HG02943 (cell line): Measurements from ENCODE around the gene ZMIZ1.
"Not testable (repeated sequence)": the region's sequence is repeated elsewhere in the genome, so short reads cannot be mapped to it uniquely, and the experiment has no call there.

Experiments used
- ATAC-seq: cut with Tn5 transposase; IDR thresholded peaks from one replicate; pipeline ENCODE4 v1.9.1; 2021; ENCODE audit warnings: mild to moderate bottlenecking, low read depth, moderate library complexity; ENCODE audit not compliant: unreplicated experiment

The ZMIZ1 gene

DNA sequence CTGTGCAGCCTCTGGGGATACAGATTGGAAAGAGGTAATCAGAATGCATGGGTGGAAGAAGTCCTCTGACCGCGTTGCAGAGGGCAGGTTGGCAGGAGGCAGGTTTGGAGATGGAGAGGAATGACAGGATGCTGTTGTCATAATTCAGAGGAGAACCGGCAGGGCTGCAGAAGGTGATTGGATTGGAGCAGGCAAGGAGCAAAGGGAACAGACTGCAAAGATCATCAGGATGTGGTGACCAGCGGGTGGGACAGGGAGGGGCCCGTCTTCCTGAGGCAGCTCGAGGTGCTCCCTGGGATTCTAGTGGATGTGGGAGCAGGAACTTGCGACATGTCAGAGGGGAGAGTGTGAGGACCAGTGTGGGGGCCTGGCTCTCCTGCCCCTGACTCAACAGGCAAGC lies 200.0 kb downstream of the ZMIZ1 start:
- ATAC-seq: no peak

DNA sequence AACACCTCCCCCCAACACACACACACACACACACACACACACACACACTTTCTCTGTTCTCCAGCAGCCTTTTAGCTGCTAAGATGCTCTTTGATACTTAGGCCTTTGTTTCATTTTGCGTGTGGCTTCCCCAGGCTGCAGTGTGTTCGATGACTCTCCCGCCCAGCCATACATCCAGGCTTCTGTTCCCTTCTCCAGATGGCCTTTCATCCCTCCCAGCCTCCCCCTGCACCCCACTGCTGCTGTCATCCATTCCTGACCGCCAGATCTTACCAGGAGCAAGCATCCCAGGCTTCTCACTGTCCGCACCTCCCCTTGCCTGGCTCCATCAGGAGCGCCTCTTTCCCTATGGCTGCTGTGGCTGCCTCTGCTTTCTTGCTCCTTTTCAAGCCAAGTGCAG lies 200.7 kb downstream of the ZMIZ1 start:
- no peak for ATAC-seq

DNA sequence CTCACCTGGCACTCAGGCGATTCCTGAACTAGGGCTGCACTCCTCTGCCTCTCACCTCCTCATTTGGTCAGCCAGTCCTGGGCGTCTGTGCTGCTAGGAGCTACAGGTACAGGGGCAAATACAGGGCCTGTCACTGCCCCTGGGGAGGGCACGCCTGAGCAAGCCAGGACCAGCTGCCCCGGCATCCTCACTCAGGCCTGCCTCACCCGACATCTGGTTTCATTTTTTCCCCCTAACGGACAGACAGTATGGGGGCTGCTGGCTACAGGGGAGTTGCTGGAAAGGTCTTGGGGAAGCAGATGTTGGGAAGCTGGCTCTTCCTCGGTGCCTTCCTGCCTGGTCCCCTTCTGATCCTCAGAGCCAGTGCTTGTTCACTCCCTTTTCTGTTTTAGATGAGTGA lies 201.2 kb downstream of the ZMIZ1 start:
- ATAC-seq: no peak

DNA sequence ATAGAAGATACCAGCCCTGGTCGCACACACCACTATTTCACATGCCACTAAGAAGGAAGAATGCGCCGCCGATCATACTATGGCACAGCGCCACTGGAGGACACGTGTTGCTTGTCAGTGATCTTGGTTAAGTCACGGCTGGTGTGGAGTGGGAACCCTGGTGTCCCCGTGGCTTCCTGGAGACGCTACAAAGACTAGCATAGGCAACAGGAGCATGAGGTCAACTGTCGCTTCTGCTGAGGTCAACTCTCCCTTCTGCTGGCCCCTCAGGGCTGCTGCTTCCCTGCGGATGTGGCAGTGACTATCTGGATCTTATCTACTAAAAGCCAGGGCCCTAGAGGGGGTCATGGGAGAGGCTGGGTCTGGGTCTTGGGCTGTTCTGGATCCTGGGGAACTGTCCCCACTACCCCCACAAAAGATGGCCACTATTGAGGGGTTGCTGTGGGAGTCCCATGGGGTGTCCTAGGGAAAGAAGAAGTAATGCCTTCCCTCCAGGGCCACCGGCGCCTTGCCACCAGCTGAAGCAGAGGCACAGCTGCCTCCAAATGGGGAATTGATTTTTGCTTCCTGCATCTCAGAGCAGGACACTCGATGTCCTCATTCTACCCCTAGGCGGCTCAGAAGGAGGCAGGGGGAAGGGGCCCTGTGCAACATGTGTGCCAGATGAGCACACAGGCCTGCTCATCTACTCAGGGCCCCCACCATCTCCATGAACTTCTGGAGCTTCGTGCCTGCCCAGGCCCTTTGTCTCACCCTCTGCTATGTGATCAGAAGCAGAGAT lies 201.9 kb downstream of the ZMIZ1 start:
- no peak for ATAC-seq

DNA sequence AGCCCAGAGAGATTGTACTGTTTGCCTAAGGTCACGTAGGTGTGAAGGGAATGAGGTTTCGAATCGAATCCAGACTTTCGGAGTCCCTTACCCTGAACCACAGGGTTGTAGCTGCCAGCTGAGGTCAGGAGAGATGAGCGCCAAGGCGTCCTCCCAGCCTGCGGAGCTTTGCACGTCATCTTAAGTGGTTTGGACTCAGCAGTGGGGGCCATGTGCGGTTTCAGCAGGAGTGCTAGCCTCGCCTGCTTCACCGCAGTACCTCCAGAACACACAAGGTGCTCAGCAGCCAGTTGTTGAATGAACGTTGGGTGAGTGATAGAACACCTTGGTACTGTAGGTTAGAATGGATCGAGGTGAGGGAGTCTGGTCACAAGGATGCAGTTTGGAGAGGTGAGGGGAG lies 203.6 kb downstream of the ZMIZ1 start:
- no peak for ATAC-seq

DNA sequence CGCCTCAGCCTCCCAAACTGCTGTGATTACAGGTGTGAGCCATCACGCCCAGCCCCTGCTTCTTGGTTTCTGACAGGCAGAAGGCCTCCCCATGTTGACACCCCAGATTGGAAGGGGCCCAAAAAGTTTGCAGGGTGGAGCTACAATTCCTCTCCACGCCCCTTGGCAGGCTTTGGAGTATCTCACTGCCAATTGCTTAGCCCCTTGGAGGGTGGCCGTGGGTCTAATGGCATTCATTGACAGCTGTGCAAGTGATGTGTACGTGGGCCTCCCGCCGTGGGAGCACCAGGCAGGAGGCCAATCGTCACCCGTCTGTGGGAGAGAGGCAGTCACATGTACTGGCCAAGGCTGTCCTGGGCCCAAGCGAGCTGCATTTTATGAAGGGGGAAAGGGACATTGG lies 204.8 kb downstream of the ZMIZ1 start:
- no peak for ATAC-seq

DNA sequence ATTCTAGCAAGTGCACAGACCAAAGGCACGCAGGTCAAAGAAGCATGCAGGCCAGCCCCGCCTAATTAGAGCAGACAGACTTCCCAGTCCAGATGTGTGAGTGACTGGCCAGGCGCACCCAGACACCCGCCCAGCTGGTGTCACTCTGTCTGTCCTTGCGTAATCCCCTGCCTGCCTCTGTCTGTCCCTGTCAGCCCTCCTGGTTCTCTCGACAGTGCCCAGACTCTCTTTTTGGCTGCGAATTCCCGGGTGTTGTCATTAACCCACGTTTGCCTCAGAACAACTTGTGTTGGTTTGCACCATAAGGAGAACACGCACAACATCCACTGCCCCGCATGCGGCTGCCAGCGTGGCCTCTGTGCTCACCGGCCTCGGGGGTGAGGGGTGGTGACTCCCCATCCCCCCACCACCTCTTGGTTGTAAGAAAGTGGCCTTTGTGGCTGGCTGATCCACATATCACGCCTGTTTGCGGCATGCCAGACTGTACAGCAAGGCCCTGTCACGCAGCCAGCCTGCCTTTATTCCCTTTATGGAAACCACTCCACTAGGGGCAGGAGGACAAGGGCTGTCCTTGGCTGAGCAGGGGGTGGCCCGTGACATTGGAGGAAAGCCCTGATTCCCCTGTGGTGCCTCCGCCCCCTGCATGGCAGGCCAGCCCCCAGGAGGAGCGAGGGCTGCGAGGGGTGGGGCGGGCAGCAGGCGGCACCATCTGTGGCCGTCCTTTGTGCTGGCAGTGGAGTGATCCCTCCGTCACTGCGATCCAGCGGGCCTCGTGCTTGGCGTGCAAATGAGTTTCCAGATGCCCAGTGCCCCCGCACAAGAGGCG lies 205.7 kb downstream of the ZMIZ1 start:
- no peak for ATAC-seq

DNA sequence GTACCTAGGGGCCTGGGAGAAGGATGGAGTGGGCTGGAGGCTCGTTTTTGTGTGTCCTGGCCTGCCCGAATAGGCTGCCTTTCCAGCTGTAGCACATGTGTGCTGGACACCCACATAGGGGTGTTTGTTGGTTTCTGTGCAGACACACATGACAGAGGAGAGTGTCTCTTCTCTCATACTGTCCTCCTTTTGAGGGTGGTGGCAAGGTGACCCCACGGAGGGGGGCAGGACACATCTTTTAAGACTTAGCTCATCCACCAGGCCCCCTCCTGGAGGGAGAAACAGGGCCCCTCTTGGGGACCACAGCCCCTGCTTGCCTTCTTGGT lies 206.3 kb downstream of the ZMIZ1 start:
- ATAC-seq: no peak

DNA sequence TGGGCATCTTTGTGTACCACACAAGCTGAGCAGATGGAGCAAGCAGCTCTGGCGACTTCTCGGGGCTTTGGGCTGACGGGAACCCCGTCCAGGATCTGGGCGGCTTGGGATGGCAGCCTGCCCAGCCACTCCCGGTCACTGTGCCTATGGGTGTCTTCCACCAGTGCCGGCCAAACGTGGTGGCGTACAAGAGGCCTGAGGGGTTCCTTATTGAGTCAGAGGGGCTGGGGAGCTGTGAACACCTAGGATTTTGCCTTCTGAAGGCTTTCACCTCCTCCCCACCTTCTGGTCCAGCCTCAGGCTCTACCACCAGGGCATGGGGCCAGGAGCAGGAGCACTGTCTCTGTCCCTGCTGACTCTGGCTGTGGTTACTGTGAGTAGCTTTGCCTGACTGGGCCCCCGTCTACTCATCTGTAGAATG lies 206.7 kb downstream of the ZMIZ1 start:
- no peak for ATAC-seq

DNA sequence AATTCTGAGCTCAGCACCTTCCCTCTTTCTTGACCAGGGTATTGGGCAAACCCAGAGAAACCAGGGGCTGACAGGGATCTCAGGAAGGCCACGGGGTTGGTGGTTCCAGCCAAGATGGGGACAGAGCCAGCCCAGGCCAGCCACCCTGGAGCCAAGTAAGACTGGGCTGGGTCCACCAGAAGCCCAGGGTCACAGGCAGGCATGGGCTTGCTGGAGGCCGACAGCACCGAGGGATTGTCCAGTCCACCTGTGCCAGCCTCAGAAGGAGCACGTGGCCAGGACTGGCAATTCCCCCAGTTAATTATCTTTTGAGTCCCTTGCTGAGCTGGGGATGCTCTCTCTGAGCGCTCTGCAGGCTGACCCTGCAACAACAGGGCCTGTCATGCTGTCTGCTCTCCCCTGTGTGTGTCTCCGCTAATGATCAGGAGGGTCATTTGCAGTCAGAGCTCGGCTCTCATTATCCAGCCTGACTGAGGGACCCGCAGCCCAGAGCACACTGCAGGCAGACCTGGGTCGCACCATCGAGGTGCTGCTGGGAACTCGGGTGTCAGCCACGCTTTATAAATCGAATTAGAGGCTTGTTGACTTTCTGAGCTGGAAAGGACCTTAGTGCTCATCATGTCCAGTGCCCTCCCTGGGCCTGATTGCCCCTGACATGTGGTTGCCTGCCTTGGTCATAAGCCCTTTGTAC lies 209.0 kb downstream of the ZMIZ1 start:
- no peak for ATAC-seq

DNA sequence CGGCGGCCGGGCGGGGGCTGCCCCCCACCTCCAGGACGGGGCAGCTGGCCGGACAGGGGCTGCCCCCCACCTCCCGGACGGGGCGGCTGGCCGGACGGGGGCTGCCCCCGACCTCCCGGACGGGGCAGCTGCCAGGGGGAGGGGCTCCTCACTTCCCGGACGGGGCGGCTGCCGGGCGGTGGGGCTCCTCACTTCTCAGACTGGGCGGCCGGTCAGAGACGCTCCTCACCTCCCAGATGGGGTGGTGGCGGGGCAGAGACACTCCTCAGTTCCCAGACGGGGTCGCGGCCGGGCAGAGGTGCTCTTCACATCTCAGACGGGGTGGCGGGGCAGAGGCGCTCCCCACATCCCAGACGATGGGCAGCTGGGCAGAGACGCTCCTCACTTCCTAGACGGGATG lies 210.3 kb downstream of the ZMIZ1 start:
- ATAC-seq: not testable (repeated sequence)

DNA sequence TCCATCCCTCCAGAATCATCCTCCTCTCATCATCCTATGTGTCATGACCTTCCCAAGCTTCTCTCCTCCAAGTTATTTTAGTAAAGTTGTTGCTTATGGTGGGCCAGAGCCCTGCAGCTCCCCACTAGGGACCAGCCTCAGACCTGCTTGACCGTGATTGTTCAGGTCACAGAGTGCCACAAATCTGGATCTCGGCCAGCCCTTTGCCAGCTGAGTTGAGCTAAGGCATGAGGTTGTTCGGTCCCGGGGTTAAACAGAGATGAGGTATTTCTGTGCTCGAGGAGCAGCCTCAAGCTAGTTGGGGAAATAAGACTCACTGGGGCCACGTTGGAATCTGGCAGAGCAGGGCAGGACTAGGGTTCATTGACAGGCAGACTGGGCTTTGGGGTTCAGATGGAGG lies 212.2 kb downstream of the ZMIZ1 start:
- ATAC-seq: no peak

DNA sequence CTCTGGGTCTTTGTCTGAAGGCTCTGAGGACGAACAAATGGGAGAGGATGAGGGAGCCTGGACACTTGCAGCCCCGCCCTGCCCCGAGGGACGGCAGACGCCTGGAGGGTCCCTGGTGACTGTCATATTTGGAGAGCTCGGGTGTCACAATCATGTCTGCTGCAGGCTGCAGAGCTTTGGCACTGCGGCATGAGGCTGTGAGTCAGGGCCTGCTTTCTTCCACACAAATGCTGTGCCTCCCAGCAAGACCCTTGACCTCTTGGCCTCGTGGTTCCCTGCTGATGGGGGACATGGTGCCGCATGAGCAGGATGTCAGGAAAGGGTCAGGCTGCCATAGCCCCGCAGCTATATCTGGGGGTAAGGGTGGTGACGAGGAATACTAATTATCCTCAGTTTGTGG lies 213.6 kb downstream of the ZMIZ1 start:
- ATAC-seq: no peak

DNA sequence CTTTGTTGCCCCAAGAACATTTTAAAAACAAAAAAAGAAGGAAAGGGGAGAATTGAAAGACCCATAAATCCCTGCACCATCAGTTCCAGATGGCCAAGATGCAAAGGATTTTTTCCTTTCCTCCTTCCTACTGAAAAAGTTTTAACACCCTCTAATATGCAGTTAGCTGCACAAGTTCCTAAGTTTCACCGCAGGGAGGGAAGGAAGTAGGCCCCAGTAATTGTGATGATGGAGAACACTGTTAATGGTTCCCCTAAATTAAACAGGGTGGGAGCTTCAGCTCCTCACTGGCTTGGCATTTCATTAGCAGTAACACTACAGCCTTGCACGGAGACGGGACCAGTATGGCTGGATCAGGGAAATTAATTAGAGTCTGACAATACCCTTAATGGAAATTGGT lies 214.8 kb downstream of the ZMIZ1 start:
- ATAC-seq: no peak

DNA sequence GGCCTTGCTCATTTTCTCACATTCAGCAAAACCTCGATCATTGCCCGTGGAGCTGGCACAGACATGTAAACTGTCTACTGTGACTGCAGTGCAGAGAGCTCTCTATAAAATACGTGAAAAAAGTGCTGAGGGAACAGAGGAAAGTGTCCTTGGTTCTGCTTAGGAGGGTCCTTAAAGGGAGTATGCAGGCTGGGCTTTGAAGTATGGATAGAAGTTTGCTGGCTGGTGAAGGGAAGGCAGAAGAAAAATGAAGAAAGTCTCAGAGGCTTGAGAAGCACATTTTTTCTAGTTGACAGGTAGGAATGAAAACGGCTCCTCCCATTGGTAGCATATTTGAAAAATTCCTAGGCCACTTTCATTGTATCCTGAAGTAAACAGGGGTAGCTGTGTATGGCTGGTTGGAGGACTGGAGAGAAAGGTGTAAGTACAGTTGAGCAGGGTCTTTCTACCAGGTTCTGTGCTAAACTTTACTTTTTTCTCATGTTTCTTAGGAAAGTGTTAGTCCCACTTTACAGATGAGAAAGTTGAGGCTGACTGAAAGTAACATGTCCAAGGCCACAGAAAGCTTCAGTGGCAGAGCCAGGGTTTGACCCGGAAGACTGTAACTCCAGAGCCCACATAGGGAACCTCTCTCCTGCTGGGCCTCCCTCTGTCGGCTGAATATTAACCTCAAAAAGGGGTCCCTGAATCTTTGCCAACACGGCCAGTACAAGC lies 215.5 kb downstream of the ZMIZ1 start:
- ATAC-seq: no peak

DNA sequence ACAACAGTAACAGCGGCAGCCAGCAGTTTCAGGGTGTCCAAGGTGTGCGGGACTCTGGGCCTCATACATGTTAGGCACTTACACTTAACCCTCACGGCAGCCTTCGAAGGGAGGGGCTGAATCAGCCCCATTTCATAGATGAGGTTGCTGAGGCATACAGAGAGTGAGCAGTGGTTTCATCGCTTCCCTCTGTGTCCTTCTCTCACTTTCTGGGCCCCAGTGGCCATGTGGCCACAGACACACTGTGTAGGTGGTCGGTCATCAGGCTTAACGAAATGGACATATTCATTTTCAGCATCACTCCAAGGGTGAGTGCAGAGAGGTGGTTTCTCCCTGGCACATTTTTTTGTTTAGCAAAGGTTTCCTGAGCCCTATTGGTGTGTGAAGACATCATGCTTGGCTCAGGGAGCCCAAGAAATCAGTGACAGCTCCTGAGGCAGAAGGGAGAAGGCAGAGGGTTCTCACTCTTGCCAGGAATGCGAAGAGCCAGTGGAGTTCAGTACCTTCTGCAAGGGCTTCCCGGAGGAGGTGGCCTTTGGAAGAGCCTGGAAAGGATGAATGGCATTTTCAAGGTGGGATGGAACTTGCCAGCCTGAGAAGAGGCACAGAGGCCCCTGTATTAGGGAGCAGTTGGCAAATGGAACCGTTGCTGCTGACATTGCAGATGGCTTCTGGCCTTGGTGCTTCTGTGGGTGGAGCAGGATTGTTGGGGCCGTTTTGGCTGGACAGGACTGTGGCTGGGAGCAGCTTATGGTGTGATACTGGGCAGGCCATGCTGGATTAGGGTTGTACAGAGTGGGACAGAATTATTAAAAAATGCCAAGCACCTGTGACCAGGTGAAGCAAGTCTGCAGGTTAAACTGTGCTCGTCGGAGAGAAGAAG lies 216.8 kb downstream of the ZMIZ1 start:
- peak; percentile 39 for ATAC-seq

DNA sequence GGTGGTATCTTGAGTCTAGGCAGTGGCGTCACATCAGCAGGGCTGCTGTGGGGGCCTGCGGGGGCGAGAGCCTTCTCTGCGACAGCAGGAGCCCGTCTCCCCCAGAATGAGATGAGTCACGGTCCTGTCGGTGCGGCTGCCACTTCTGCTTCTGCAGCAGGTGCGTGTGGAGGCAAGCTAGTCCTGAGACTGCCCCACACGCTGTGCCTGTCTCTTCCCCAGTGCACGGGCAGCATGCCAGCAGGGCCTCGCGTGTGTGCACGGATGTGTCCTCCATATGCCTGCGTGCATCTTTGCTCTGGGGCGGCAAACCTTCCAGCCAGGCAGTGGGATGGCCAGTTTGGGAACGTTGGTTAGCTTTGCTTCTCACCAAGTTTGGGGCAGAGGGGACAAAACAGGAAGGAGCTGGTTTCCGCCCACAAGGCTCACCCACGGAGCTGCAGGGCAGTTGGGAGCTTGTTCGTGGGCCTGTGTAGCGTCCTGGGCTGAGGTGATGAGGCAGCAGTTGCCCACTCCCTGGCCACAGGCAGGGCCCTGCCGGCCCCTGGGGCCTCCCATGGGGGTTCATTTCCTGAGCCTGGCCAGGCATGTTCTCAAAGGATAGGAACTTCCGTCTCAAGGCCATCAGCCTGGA lies 217.7 kb downstream of the ZMIZ1 start:
- ATAC-seq: peak; percentile 88

DNA sequence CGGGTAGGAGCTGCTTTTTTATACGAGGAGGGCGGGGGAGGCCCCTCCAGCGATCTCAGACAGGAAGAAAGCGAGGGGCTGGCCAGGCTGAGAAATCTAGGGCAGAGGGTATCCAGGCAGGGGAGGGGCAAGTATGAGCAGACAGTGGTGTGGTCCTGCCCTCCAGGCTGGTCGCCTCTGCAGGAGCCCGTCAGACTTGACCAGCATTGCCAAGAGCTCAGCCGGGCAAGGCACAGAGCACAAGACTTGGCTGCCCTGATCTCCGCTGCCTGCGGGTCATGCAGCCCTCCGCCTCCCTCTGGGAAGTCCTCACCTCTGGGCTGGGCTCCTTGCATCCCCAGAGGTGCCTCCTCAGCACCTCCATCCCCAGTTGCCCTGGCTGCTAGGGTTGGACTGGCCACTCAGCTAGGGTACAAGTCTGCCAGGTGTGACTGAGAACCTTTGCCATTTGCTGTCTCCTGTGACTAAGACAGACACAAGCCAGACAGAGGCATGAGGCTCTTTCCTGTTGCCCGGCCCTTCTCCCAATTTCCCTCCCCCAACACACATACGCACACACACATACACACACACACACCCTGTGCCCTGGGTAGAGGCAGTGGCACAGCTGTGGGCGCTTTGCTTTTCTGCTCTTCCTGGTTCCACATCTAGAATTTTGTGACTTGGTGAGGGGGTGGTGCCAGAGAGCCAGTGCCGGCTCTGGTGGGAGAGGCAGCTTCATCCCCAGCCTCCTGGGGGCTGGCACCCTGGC lies 219.4 kb downstream of the ZMIZ1 start:
- no peak for ATAC-seq

DNA sequence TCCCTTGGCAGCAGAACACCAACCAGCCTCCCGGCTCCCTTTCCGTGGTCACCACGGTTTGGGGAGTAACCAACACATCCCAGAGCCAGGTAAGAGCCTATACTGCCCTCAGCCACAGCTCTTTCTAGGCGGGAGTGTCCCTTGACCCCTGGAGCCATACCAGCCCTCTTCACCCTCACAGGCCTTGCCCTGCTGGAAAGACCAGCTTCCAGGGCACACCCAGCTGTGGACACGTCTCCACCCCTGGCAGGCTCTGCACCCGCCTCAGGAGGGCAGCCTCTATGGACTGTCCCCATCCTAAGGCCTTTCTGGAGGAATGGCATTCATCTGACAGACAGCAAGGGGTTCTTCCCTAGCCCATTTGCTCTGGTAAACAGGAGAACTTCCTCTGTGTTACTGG lies 221.0 kb downstream of the ZMIZ1 start:
- ATAC-seq: no peak
